Choroid plexus epithelial cell (primary cell): ENCODE measurements around the gene PLA2G12A.

Experiments
- DNase-seq: peaks from one replicate; pipeline ENCODE4 v3.0.0-alpha.2; 2010; ENCODE audit warnings: low read depth
- H3K4me3 ChIP-seq: 2 replicates; pipeline ENCODE4 v1.5.1; 2011; ENCODE audit warnings: low read depth, mild to moderate bottlenecking, control low read depth, low read length, moderate library complexity
- TF ChIP-seq, protein P1 (sequence below): conservative IDR thresholded peaks from 2 replicates; pipeline ENCODE4 v1.5.1; 2011; ENCODE audit warnings: low read depth, mild to moderate bottlenecking, control low read depth, inconsistent platforms, low read length, moderate library complexity

PLA2G12A gene

DNA sequence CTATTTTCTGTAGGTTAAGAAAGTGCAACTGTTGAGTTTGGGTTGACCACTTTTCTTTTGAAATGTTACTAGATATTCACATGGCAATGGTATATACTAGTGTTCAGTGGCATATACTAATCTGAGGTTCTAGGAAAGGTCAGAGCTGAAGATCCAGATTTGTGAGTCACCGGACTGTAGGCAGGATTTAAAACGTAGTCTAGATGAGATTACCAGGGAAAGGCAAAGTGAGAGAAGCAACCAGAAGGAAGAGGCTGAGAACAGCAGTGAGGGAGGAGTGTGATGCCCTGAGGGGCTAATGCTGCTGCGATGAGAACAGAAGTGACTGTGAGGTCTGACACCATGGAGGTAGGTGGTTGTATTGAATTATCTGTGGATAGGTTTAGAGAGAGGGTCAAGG is 9.7 kb upstream of the PLA2G12A start:
- DNase-seq = peak; percentile 47
- TF ChIP-seq, protein P1, sequence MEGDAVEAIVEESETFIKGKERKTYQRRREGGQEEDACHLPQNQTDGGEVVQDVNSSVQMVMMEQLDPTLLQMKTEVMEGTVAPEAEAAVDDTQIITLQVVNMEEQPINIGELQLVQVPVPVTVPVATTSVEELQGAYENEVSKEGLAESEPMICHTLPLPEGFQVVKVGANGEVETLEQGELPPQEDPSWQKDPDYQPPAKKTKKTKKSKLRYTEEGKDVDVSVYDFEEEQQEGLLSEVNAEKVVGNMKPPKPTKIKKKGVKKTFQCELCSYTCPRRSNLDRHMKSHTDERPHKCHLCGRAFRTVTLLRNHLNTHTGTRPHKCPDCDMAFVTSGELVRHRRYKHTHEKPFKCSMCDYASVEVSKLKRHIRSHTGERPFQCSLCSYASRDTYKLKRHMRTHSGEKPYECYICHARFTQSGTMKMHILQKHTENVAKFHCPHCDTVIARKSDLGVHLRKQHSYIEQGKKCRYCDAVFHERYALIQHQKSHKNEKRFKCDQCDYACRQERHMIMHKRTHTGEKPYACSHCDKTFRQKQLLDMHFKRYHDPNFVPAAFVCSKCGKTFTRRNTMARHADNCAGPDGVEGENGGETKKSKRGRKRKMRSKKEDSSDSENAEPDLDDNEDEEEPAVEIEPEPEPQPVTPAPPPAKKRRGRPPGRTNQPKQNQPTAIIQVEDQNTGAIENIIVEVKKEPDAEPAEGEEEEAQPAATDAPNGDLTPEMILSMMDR = no peak
- H3K4me3 ChIP-seq = no peak overlapping the region

DNA sequence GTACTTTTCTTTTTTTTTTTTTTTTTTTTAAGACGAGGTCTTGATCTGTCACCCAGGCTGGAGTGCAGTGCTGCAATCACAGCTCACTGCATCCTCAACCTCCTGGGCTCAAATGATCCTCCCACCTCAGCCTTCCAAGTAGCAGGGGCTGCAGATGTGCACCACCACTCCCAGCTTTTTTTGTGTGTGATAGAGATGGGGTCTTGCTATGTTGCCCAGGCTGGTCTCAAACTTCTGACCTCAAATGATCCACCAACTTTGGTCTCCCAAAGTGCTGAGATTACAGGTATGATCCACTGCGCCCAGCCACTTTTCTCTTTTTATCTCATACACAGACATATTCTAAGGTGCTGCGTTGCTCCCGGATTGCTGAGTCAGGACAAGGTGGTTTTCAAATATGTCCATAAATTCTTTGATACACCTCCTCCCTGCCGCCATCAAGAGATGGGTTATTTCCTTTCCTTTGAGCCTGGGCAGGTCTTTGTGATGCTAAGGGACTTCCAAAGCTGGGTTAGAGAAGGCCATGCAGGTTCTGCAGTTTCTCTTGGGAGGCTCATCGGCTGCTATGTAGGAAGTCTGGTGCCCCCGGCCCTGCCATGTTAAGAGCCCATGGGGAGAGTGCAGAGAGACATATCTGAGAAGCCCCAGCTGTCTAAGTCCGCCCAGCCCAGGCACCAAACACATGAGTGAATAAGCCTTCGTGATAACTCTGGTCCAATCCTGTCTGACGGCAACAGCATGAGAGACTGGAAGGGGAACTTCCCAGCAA is 8.4 kb upstream of the PLA2G12A start:
- DNase-seq = no peak
- TF ChIP-seq, protein P1 = no peak
- H3K4me3 ChIP-seq = no peak overlapping the region

DNA sequence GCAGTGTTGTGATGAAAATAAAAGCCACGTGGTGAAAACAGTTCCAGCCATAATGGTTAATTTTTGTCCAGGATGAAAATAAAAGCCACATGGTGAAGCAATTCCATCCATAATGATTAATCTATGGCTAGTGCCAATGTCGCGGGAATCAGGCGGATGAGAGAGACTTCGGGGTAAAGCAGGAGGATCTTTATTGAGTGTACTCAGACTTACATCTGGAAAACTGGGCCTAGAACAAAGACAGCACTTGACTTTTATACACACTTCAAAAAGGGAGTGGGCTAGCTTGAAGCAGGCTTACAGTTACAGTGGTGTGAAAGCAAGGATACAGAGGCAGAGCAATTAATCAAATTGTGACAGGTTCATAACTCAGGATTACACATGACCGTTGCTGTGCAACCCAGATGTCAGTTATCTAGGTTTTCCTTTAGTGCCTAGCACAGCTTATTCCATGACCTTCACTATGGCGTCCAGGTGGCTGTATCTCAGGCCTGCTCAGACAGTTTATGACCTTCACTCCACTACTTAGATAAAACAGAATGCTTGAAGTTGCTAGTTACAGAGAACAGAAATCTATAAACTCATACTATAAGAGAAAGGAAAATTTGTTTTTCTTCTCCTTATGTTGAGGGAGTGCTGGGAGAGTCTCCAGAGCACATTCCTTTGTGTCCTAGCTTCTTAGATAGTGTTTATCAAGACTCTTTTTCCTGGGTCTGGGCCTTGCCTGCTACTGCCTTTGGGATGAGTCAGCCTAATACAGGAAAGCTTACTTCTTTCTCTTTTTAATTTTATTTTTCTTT is 5.9 kb upstream of the PLA2G12A start:
- H3K4me3 ChIP-seq = no peak overlapping the region
- TF ChIP-seq, protein P1 = no peak
- DNase-seq = peak; percentile 41

- no peak for DNase-seq
- H3K4me3 ChIP-seq = no peak overlapping the region
These were observed 3.9 kb upstream of the PLA2G12A start for GRCh38 chr4:109733728-109734127.

GRCh38 chr4:109730619-109731545 is 1.0 kb upstream of the PLA2G12A start:
- peak overlapping the region; percentile 89 for H3K4me3 ChIP-seq
- peak; percentile 56 for DNase-seq
- TF ChIP-seq, protein P1 = no peak

More at GRCh38 chr4:109733728-109734127, 3.9 kb upstream of the PLA2G12A start:
- TF ChIP-seq, protein P1 = no peak

GRCh38 chr4:109729117-109729717 is 653 bp downstream of the PLA2G12A start:
- peak overlapping the region; percentile 89 for H3K4me3 ChIP-seq
- TF ChIP-seq, protein P1 = no peak
- DNase-seq = peak; percentile 40
